ENCODE measurements around the gene SNTG2.

SNTG2 gene

GRCh38 chr2:1406434-1406833 is 455.8 kb downstream of the SNTG2 start:
- TF ChIP-seq BACH2 (CRISPR knock-in tag; IDR thresholded peaks at IDR 0.05; ENCODE audit: borderline replicate concordance) (no peak), ZFP3 (CRISPR knock-in tag; IDR thresholded peaks at IDR 0.05) (no peak), TOX (CRISPR knock-in tag; IDR thresholded peaks at IDR 0.05; ENCODE audit: borderline replicate concordance) (no peak), ZNF70 (CRISPR knock-in tag; IDR thresholded peaks at IDR 0.05) (no peak), RARB (CRISPR knock-in tag; IDR thresholded peaks at IDR 0.05) (no peak), ESRRG (CRISPR knock-in tag; IDR thresholded peaks at IDR 0.05) (no peak), ZNF8 (CRISPR knock-in tag; IDR thresholded peaks at IDR 0.05) (no peak)
- no peak for ATAC-seq

GRCh38 chr2:1407950-1408675 is 457.5 kb downstream of the SNTG2 start:
- ATAC-seq = no peak

More at GRCh38 chr2:1407950-1408675, 457.5 kb downstream of the SNTG2 start:
- no peak for TF ChIP-seq ZFP30 (CRISPR knock-in tag; IDR thresholded peaks at IDR 0.05)
- TF ChIP-seq ZNF8 (CRISPR knock-in tag; IDR thresholded peaks at IDR 0.05) = no peak
- no peak for TF ChIP-seq TOX (CRISPR knock-in tag; IDR thresholded peaks at IDR 0.05; ENCODE audit: borderline replicate concordance)
- no peak for TF ChIP-seq CSRNP3 (CRISPR knock-in tag; IDR thresholded peaks at IDR 0.05)
- TF ChIP-seq ISL1 (CRISPR knock-in tag; IDR thresholded peaks at IDR 0.05) = no peak
- no peak for TF ChIP-seq ZFP3 (CRISPR knock-in tag; IDR thresholded peaks at IDR 0.05)
- no peak for TF ChIP-seq TCF4 (CRISPR knock-in tag; IDR thresholded peaks at IDR 0.05; ENCODE audit: borderline replicate concordance)
- TF ChIP-seq CREB5 (CRISPR knock-in tag; IDR thresholded peaks at IDR 0.05; ENCODE audit: low read depth) = no peak
- TF ChIP-seq TSHZ2 (CRISPR knock-in tag; IDR thresholded peaks at IDR 0.05) = no peak
- no peak for TF ChIP-seq POU6F1 (CRISPR knock-in tag; IDR thresholded peaks at IDR 0.05; ENCODE audit: borderline replicate concordance, low read depth)
- no peak for TF ChIP-seq SNAI2 (CRISPR knock-in tag; IDR thresholded peaks at IDR 0.05)
- no peak for TF ChIP-seq ZNF70 (CRISPR knock-in tag; IDR thresholded peaks at IDR 0.05)
- TF ChIP-seq PATZ1 (CRISPR knock-in tag; IDR thresholded peaks at IDR 0.05; ENCODE audit: borderline replicate concordance) = no peak
- no peak for TF ChIP-seq OSR1 (CRISPR knock-in tag; IDR thresholded peaks at IDR 0.05)
- TF ChIP-seq ZNF565 (CRISPR knock-in tag; conservative IDR thresholded peaks at IDR 0.05; ENCODE audit: low read depth) = no peak
- TF ChIP-seq ESRRG (CRISPR knock-in tag; IDR thresholded peaks at IDR 0.05) = no peak
- TF ChIP-seq CSDC2 (CRISPR knock-in tag; IDR thresholded peaks at IDR 0.05) = no peak
- no peak for TF ChIP-seq RARB (CRISPR knock-in tag; IDR thresholded peaks at IDR 0.05)
- no peak for TF ChIP-seq ARNTL (CRISPR knock-in tag; IDR thresholded peaks at IDR 0.05; ENCODE audit: borderline replicate concordance, low read depth)
